ENCODE measurements around the gene PDE11A.
A peak's percentile ranks its signal among the peaks of the same experiment; 100 is the strongest.

The PDE11A gene

GRCh38 chr2:177771191-177771590, 301.4 kb downstream of the PDE11A start:
- DNase-seq (ENCODE audit: extremely low read depth in 1 of 2, low read depth in 1 of 2): no peak

GRCh38 chr2:177767768-177768167, 304.8 kb downstream of the PDE11A start:
- DNase-seq (ENCODE audit: extremely low read depth in 1 of 2, low read depth in 1 of 2): no peak

GRCh38 chr2:177765698-177766097, 306.9 kb downstream of the PDE11A start:
- DNase-seq (ENCODE audit: extremely low read depth in 1 of 2, low read depth in 1 of 2): no peak

- DNase-seq (ENCODE audit: extremely low read depth in 1 of 2, low read depth in 1 of 2): peak; percentile 38 to 56
These were observed 308.9 kb downstream of the PDE11A start for GRCh38 chr2:177763531-177764265.

GRCh38 chr2:177759443-177759842, 313.1 kb downstream of the PDE11A start:
- DNase-seq (ENCODE audit: extremely low read depth in 1 of 2, low read depth in 1 of 2): no peak

- DNase-seq (ENCODE audit: extremely low read depth in 1 of 2, low read depth in 1 of 2): no peak
These were observed 313.8 kb downstream of the PDE11A start for GRCh38 chr2:177758591-177759371.

GRCh38 chr2:177756336-177756735, 316.2 kb downstream of the PDE11A start:
- no peak for DNase-seq (ENCODE audit: extremely low read depth in 1 of 2, low read depth in 1 of 2)

GRCh38 chr2:177754492-177754873, 318.1 kb downstream of the PDE11A start:
- no peak for DNase-seq (ENCODE audit: extremely low read depth in 1 of 2, low read depth in 1 of 2)

- DNase-seq (ENCODE audit: extremely low read depth in 1 of 2, low read depth in 1 of 2): no peak
These were observed 318.7 kb downstream of the PDE11A start for GRCh38 chr2:177753682-177754491.

GRCh38 chr2:177748360-177748759, 324.2 kb downstream of the PDE11A start:
- no peak for DNase-seq (ENCODE audit: extremely low read depth in 1 of 2, low read depth in 1 of 2)

GRCh38 chr2:177747384-177747783, 325.2 kb downstream of the PDE11A start:
- DNase-seq (ENCODE audit: extremely low read depth in 1 of 2, low read depth in 1 of 2): no peak

GRCh38 chr2:177746358-177746757, 326.2 kb downstream of the PDE11A start:
- no peak for DNase-seq (ENCODE audit: extremely low read depth in 1 of 2, low read depth in 1 of 2)

- DNase-seq (ENCODE audit: extremely low read depth in 1 of 2, low read depth in 1 of 2): no peak
These were observed 327.0 kb downstream of the PDE11A start for GRCh38 chr2:177745531-177745930.

GRCh38 chr2:177742851-177743250, 329.7 kb downstream of the PDE11A start:
- DNase-seq (ENCODE audit: extremely low read depth in 1 of 2, low read depth in 1 of 2): no peak

- DNase-seq (ENCODE audit: extremely low read depth in 1 of 2, low read depth in 1 of 2): no peak
These were observed 330.7 kb downstream of the PDE11A start for GRCh38 chr2:177741866-177742265.

- no peak for DNase-seq (ENCODE audit: extremely low read depth in 1 of 2, low read depth in 1 of 2)
These were observed 331.9 kb downstream of the PDE11A start for GRCh38 chr2:177740700-177741099.

GRCh38 chr2:177738461-177739235, 333.9 kb downstream of the PDE11A start:
- no peak for DNase-seq (ENCODE audit: extremely low read depth in 1 of 2, low read depth in 1 of 2)

- no peak for DNase-seq (ENCODE audit: extremely low read depth in 1 of 2, low read depth in 1 of 2)
These were observed 337.2 kb downstream of the PDE11A start for GRCh38 chr2:177735318-177735803.

GRCh38 chr2:177733322-177733855, 339.2 kb downstream of the PDE11A start:
- no peak for DNase-seq (ENCODE audit: extremely low read depth in 1 of 2, low read depth in 1 of 2)

- no peak for DNase-seq (ENCODE audit: extremely low read depth in 1 of 2, low read depth in 1 of 2)
These were observed 341.2 kb downstream of the PDE11A start for GRCh38 chr2:177731384-177731783.

All from stimulated activated CD8-positive, alpha-beta memory T cell treated with anti-CD3 and anti-CD28 coated beads, Interleukin-7, amount 100 ng/mL, for 48 hours (primary cell).